ENCODE measurements around the gene FCHSD1. TPM values are rescaled to one million over a fixed set of nuclear protein-coding genes. Genes with fewer than 3 reads are reported as not detected.

Gene FCHSD1
- total RNA-seq, 4 donors from 2014 or later = 15.2 to 28.3 (median 22.7) TPM

DNA sequence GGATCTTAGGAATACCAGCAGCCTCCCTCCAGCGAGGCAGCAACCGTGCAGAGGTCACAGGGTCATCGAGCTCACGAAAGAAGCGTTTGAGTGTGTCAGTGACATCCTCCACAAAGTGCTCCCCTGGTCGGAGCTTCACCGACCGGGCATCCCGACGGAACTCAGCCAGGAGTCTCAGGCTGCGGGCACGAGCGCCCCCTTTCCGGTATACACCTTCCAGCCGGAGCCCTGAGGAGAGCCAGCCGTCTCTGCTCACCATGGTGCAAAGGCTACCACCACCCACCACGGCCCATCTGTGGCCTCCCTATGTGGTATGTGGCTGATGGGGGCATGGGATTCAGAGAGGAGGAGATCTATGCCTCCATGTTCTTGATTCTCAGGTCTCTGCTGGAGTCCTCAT, 10.8 kb upstream of the FCHSD1 start:
- no peak for DNase-seq
- Histone ChIP-seq H3K9me3 (no peaks in the 10 kb centered on the region), H3K4me3 (replicated peaks in 1 of 3) (no peak overlapping the region), H3K27me3 (no peaks in the 10 kb centered on the region), H3K36me3 (no peaks in the 10 kb centered on the region), H3K27ac (no peak overlapping the region), H3K4me1 (no peaks in the 10 kb centered on the region)
- intact Hi-C loops (cut with DNase I) = no loop called here
- 76 to 80% methylated on average over 17 of the region's 17 CpGs for WGBS, 2 donors
- TF ChIP-seq POLR2A (IDR thresholded peaks at IDR 0.05) (no peak), CTCF (IDR thresholded peaks at IDR 0.05) (no peak)

DNA sequence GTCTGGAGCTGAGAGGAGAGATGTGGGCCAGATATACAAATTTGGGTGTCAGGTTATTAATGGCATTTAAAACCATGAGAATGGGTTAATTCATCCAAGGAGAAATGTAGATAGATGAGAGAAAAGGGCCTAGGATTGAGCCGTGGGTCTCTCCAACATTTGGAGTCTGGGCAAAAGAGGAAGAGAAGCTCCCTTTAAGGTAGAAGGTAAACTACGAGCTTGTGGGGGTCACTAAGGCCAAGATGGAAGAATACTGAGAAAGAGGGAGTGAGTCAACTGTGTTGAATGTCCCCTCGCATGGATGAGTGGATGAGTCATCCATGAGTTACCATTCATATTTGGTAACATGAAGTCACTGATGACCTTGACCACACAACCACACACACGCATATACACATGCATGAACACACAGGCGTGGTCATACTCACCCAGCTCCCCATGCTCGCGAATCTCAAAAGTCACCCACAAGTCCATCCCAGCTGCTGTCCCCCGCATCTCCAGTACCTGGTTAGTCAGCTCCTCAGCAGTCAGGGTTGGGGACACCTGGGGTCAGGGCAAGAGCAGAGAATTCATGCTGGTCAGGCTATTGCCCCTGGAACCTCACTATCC, 6.8 kb upstream of the FCHSD1 start:
- TF ChIP-seq CTCF (IDR thresholded peaks at IDR 0.05) = no peak
- TF ChIP-seq POLR2A (IDR thresholded peaks at IDR 0.05) = no peak
- no peak for DNase-seq
- Histone ChIP-seq H3K4me1 (no peaks in the 10 kb centered on the region), H3K36me3 (no peaks in the 10 kb centered on the region), H3K4me3 (replicated peaks in 1 of 3) (no peak overlapping the region), H3K27me3 (no peaks in the 10 kb centered on the region), H3K9me3 (no peaks in the 10 kb centered on the region), H3K27ac (no peak overlapping the region)
- 85 to 88% methylated on average over 8 of the region's 8 CpGs for WGBS, 2 donors
- intact Hi-C loops (cut with DNase I) = no loop called here

DNA sequence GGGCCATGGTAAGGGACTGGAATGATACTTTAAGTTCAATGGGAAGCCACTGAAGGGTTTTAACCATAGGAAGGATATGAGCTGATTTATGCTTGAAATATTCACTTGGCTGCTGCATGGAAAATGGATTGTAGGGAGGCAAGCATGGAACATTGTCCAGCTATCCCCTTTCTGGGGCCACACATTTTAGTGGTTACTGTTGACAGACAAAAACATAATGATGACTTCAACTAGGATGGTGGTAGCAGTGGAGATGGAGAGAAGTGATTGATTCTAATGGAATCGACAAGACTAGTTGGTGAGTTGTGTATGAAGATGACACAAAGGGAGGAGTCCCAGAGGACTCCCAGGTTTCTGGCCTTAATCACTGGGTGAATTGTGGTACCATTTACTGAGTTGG, 6.2 kb upstream of the FCHSD1 start:
- H3K27me3 ChIP-seq = no peaks in the 10 kb centered on the region
- H3K27ac ChIP-seq = no peak overlapping the region
- TF ChIP-seq POLR2A (IDR thresholded peaks at IDR 0.05) (no peak), CTCF (IDR thresholded peaks at IDR 0.05) (no peak)
- H3K4me1 ChIP-seq = no peaks in the 10 kb centered on the region
- H3K4me3 ChIP-seq (replicated peaks in 1 of 3) = no peak overlapping the region
- intact Hi-C loops (cut with DNase I) = no loop called here
- H3K36me3 ChIP-seq = no peaks in the 10 kb centered on the region
- 97 to 100% methylated on average over 1 of the region's 1 CpG for WGBS, 2 donors
- no peak for DNase-seq
- no peaks in the 10 kb centered on the region for H3K9me3 ChIP-seq

GRCh38 chr5:141656396-141656795, 5.2 kb upstream of the FCHSD1 start:
- Histone ChIP-seq H3K4me1 (peaks cover 0 to 3% of the 10 kb centered on the region in 2 donors), H3K9me3 (no peaks in the 10 kb centered on the region), H3K4me3 (replicated peaks in 1 of 3) (no peak overlapping the region), H3K27me3 (no peaks in the 10 kb centered on the region), H3K36me3 (no peaks in the 10 kb centered on the region), H3K27ac (no peak overlapping the region)
- 86 to 93% methylated on average over 9 of the region's 9 CpGs for WGBS, 2 donors
- no peak for DNase-seq
- TF ChIP-seq POLR2A (IDR thresholded peaks at IDR 0.05) (no peak), CTCF (IDR thresholded peaks at IDR 0.05) (no peak)
- intact Hi-C loops (cut with DNase I) = no loop called here

DNA sequence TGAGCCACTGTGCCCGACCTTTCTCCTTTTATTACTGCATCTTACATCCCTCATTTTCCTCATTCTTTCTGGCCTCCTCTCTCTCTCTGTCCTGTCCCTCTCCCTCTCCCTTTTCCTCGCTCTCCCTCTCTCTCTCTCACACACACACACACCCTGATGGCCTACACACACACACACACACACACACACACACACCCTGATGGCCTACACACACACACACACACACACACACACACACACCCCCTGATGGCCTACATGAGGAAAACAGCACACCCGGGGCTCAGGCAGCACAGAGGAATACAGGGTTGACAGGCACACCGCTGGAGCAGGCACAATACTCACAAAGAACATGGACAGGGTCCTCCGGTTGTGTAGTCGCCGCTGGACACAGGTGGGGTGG, 3.8 kb upstream of the FCHSD1 start:
- Histone ChIP-seq H3K27me3 (no peaks in the 10 kb centered on the region), H3K27ac (no peak overlapping the region), H3K4me1 (peaks cover 5 to 11% of the 10 kb centered on the region in 2 donors), H3K9me3 (no peaks in the 10 kb centered on the region), H3K36me3 (no peaks in the 10 kb centered on the region), H3K4me3 (replicated peaks in 1 of 3) (no peak overlapping the region)
- TF ChIP-seq CTCF (IDR thresholded peaks at IDR 0.05) = no peak
- no peak for TF ChIP-seq POLR2A (IDR thresholded peaks at IDR 0.05)
- intact Hi-C loops (cut with DNase I) = no loop called here
- no peak for DNase-seq
- 80 to 89% methylated on average over 7 of the region's 7 CpGs for WGBS, 2 donors

Data from thyroid gland (tissue), 4 donors.